Measurements from ENCODE around the gene BOD1L1. TPM values are rescaled to one million over a fixed set of nuclear protein-coding genes. Genes with fewer than 3 reads are reported as not detected.

The BOD1L1 gene
- total RNA-seq: 18.4 and 29.1 TPM in 2 replicates

GRCh38 chr4:13627606-13628311 lies at the start of gene BOD1L1:
Gene BOD1L1 (minus strand): TSS chr4:13627725. CDS start chr4:13627587, 138 bp downstream.
- FAIRE-seq: no peak
- no peaks in the 10 kb centered on the region for H3K27me3 ChIP-seq (ENCODE audit: control insufficient read depth, insufficient read depth, low read length)
- H3K36me3 ChIP-seq (ENCODE audit: control insufficient read depth, insufficient read depth, low read length): no peaks in the 10 kb centered on the region
- TF ChIP-seq CTCF (IDR thresholded peaks at IDR 0.05; ENCODE audit: insufficient read depth, low read length, severe bottlenecking): peak; percentile 82
- H3K4me3 ChIP-seq (ENCODE audit: low read depth, low read length): peak within 1 kb of the TSS; percentile 88
- peak; percentile 81 for DNase-seq (ENCODE audit: low read depth)

DNA sequence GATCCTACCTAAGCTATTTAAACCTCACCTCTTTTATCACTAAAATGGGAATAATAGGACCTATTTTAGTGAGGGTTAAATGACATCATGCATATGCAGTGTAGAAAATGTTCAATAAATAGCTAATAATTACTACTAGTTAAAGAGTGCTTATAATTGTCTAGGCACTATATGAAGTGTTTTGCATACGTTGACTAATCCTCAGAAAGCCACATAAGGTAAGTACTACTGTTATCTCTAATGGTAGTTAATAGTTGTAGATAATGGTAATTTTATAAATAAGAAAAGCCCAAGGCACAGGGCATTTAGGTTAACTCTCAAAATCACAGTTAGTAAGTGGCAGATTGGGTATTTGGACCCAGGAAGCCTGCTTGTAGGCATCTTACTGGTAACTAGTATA lies 47.4 kb upstream of the BOD1L1 start:
- Histone ChIP-seq H3K27me3 (ENCODE audit: control insufficient read depth, insufficient read depth, low read length) (no peaks in the 10 kb centered on the region), H3K4me3 (ENCODE audit: low read depth, low read length) (no peak overlapping the region), H3K36me3 (ENCODE audit: control insufficient read depth, insufficient read depth, low read length) (no peaks in the 10 kb centered on the region)
- FAIRE-seq (no peak), DNase-seq (ENCODE audit: low read depth) (no peak)
- TF ChIP-seq CTCF (IDR thresholded peaks at IDR 0.05; ENCODE audit: insufficient read depth, low read length, severe bottlenecking): no peak

GRCh38 chr4:13673167-13673566 lies 45.6 kb upstream of the BOD1L1 start:
- no peak for FAIRE-seq
- H3K36me3 ChIP-seq (ENCODE audit: control insufficient read depth, insufficient read depth, low read length): no peaks in the 10 kb centered on the region
- no peak overlapping the region for H3K4me3 ChIP-seq (ENCODE audit: low read depth, low read length)
- no peak for TF ChIP-seq CTCF (IDR thresholded peaks at IDR 0.05; ENCODE audit: insufficient read depth, low read length, severe bottlenecking)
- no peak for DNase-seq (ENCODE audit: low read depth)
- H3K27me3 ChIP-seq (ENCODE audit: control insufficient read depth, insufficient read depth, low read length): no peaks in the 10 kb centered on the region

- DNase-seq (ENCODE audit: low read depth) (no peak), FAIRE-seq (no peak)
- H3K27me3 ChIP-seq (ENCODE audit: control insufficient read depth, insufficient read depth, low read length): no peaks in the 10 kb centered on the region
- H3K36me3 ChIP-seq (ENCODE audit: control insufficient read depth, insufficient read depth, low read length): no peaks in the 10 kb centered on the region
- H3K4me3 ChIP-seq (ENCODE audit: low read depth, low read length): no peak overlapping the region
- TF ChIP-seq CTCF (IDR thresholded peaks at IDR 0.05; ENCODE audit: insufficient read depth, low read length, severe bottlenecking): no peak
Measured at GRCh38 chr4:13670456-13671160, 43.1 kb upstream of the BOD1L1 start.

GRCh38 chr4:13665701-13666660 lies 38.5 kb upstream of the BOD1L1 start:
- TF ChIP-seq CTCF (IDR thresholded peaks at IDR 0.05; ENCODE audit: insufficient read depth, low read length, severe bottlenecking): no peak
- FAIRE-seq: peak; percentile 93
- H3K4me3 ChIP-seq (ENCODE audit: low read depth, low read length): no peak overlapping the region

More at GRCh38 chr4:13665701-13666660, 38.5 kb upstream of the BOD1L1 start:
- Histone ChIP-seq H3K36me3 (ENCODE audit: control insufficient read depth, insufficient read depth, low read length) (no peaks in the 10 kb centered on the region), H3K27me3 (ENCODE audit: control insufficient read depth, insufficient read depth, low read length) (no peaks in the 10 kb centered on the region)
- peak; percentile 35 for DNase-seq (ENCODE audit: low read depth)
